ENCODE data around the gene HSPA8. TPM values are rescaled to one million over a fixed set of nuclear protein-coding genes. Genes with fewer than 3 reads are reported as not detected.

HSPA8 gene
- total and polyA plus RNA-seq, 2 experiments from 2014 or later = 826 to 2,903 TPM

- TF ChIP-seq ZNF462 (CRISPR knock-in tag; IDR thresholded peaks at IDR 0.05) (no peak), EZH2 (IDR thresholded peaks at IDR 0.05; ENCODE audit: low read depth, unreplicated experiment) (no peak), ZNF331 (CRISPR knock-in tag; IDR thresholded peaks at IDR 0.05; ENCODE audit: low read depth) (no peak), POLR2AphosphoS5 (IDR thresholded peaks at IDR 0.05; ENCODE audit: low read depth) (no peak), REST (IDR thresholded peaks at IDR 0.05; ENCODE audit: unreplicated experiment) (no peak), NANOG (IDR thresholded peaks at IDR 0.05; ENCODE audit: borderline replicate concordance) (no peak)
Observed at GRCh38 chr11:123098990-123099389, 37.1 kb upstream of the HSPA8 start (continued).

DNA sequence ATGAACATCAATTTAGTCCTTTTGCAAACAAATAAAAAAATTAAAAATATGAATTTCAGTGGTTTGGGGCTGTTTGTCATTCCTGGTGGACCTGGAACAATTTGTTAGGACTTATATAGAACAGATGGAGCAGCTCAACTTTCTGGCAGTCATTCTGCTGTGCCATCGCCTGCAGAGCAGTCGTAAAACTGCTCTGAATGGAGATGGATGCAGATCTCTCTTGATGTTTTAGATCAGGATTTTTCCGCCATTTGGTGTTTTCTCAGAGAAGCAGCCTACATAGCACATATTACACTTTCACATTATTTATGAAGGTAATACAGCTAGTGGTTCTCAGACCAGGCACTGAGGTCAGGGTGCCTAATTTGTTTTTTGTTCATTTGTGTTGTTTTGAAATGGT lies 31.8 kb upstream of the HSPA8 start:
- no peaks in the 10 kb centered on the region for H3F3A ChIP-seq (replicated peaks; ENCODE audit: low read depth)
- DNase-seq (ENCODE audit: low spot score) (no peak), ATAC-seq (no peak)
- H3K4me1 ChIP-seq (ENCODE audit: insufficient read depth) = no peaks in the 10 kb centered on the region
- H3K27me3 Mint-ChIP-seq (ENCODE audit: insufficient read depth, low read depth, poor library complexity) = peaks cover 7% of the 10 kb centered on the region
- no peak overlapping the region for H2AFZ ChIP-seq
- no peak overlapping the region for H3K4me3 Mint-ChIP-seq
- no peaks in the 10 kb centered on the region for H3K9me2 ChIP-seq (ENCODE audit: insufficient read depth)
- no peaks in the 10 kb centered on the region for H3K27me3 ChIP-seq (ENCODE audit: insufficient read depth)
- H3K36me3 Mint-ChIP-seq (ENCODE audit: low read depth) = peaks cover 9% of the 10 kb centered on the region
- no peak overlapping the region for H3K4me3 ChIP-seq
- no peaks in the 10 kb centered on the region for H4K20me1 ChIP-seq (replicated peaks; ENCODE audit: insufficient read depth)
- no peak overlapping the region for H3K27ac Mint-ChIP-seq
- H3K79me2 ChIP-seq (replicated peaks; ENCODE audit: insufficient read depth) = no peaks in the 10 kb centered on the region
- no peaks in the 10 kb centered on the region for H3K4me1 Mint-ChIP-seq
- H3K9me3 Mint-ChIP-seq = no peaks in the 10 kb centered on the region
- no peak overlapping the region for H3K27ac ChIP-seq (ENCODE audit: low read depth)
- no peak overlapping the region for H3K4me2 ChIP-seq
- H3K36me3 ChIP-seq (ENCODE audit: insufficient read depth) = no peaks in the 10 kb centered on the region
- TF ChIP-seq CREB1 (CRISPR knock-in tag; IDR thresholded peaks at IDR 0.05; ENCODE audit: low read depth) (no peak), NANOG (IDR thresholded peaks at IDR 0.05; ENCODE audit: borderline replicate concordance) (no peak), EZH2 (IDR thresholded peaks at IDR 0.05; ENCODE audit: low read depth, unreplicated experiment) (no peak), STAT1 (IDR thresholded peaks at IDR 0.05; ENCODE audit: unreplicated experiment) (no peak), ZNF114 (CRISPR knock-in tag; IDR thresholded peaks at IDR 0.05) (no peak)
